Right cardiac atrium (tissue), 5 donors: ENCODE data around the gene USO1. TPM values are rescaled to one million over a fixed set of nuclear protein-coding genes. Genes with fewer than 3 reads are reported as not detected.
"Not testable (repeated sequence)": the region's sequence is repeated elsewhere in the genome, so short reads cannot be mapped to it uniquely, and the experiment has no call there.

ENCODE experiments used
- ATAC-seq, 2 donors: fragments of 200-7000 bp; cut with Tn5 transposase; one replicate each; pipeline versions ENCODE4 v1.8.0 to v1.9.1; 2020; ENCODE audit warnings: moderate library complexity in 2 of 2, mild to moderate bottlenecking in 1 of 2
- DNase-seq, 3 donors: peaks; one replicate each; pipeline ENCODE4 v3.0.0-alpha.2; 2020
- H3K27ac ChIP-seq: one replicate; pipeline ENCODE4 v1.5.1; 2013; ENCODE audit warnings: mild to moderate bottlenecking, low read length, control low read depth, moderate library complexity
- H3K27me3 ChIP-seq: one replicate; pipeline ENCODE4 v1.6.1; 2013; ENCODE audit not compliant: control insufficient read depth, insufficient read depth
- H3K4me1 ChIP-seq: one replicate; pipeline ENCODE4 v1.6.1; 2013; ENCODE audit warnings: low read length; ENCODE audit not compliant: control insufficient read depth, insufficient read depth
- H3K4me3 ChIP-seq: one replicate; pipeline ENCODE4 v1.5.1; 2013; ENCODE audit warnings: low read length, control low read depth
- H3K9me3 ChIP-seq: one replicate; pipeline ENCODE4 v1.6.1; 2013; ENCODE audit warnings: low read length; ENCODE audit not compliant: control insufficient read depth
- WGBS: extraction: QIAGEN DNeasy Blood & Tissue Kit; methylation state at CpG from one replicate; pipeline ENCODE4 v1.1.7; 2013; 5-methylcytosine and 5-hydroxymethylcytosine counted together
- intact Hi-C, 4 donors: fragments of 100-400 bp; cut with DNase I; formaldehyde crosslinking; loops; one replicate each; pipeline versions ENCODE4 v1.11.0 to v1.14.0; 2022 to 2023
- polyA plus RNA-seq: library from polyadenylated mRNA; stranded (reverse); fragments of 200-250 nt; gene quantifications from one replicate; pipeline ENCODE4 v1.2.3, GENCODE V29; 2013
- total RNA-seq, 4 donors: library from RNA; stranded (reverse); fragmentation: NEBNext Ultra II Directional; extraction: Animal tissue kit (Norgen Biotek cat#: 25700); gene quantifications; one replicate each; pipeline ENCODE4 v1.2.1, GENCODE V29; 2021
- donor health status: healthy with polysubstance abuse.
- donor health status: DM: no; HTN: yes; CAD: no.
- donor health status: DM: no; HTN: no; CAD: no.
- donor health status: DM: no; HTN: yes; CAD: no; lungs with severe emphysema.
- donor health status: DM: yes; HTN: yes; CAD: no.

The USO1 gene
- total and polyA plus RNA-seq, 5 donors, result 47.4 to 103 (median 98.1) TPM

DNA sequence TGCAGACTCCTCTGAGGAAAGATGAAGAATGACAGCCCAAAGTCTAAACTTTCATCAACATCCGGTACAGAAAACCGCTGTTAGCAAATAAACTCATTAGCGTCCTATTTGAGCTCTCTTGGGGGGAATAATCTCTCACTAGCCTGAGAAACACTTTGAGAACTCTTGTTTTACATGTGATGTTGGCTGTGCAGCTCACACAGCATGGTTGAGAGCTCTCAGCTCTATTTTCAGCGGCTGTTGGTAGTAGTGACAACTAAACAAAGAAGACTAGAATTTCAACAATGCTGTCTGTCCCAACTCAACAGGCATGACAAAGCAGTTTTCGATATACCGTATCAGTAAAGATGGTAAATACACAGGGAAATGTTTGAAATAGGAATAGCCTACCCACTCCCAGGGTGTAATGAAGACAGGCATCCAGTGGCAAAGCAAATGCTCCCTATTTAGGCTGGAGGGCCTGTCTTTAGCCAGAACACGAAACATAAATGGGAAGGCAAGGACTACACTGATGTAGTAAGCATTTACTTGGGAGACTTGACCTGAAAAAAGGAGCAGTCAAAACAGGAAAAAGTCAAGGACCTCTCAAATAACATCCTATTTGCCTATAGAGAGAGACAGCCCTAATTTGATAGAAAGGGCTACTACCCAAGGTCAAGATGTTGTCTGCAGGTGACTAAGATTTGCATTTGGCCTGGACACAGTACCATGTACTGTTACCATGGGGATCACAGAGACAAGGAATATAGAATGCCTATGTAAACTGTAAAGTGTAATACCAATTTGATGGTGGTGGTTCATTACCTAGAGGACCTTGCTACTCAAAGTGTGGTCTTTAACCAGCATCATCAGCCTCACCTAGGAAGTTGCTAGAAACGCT, 117.5 kb downstream of the USO1 start:
- 67% methylated on average over 8 of the region's 8 CpGs for WGBS
- peak overlapping the region; percentile 80 for H3K27ac ChIP-seq
- DNase-seq, result no peak

DNA sequence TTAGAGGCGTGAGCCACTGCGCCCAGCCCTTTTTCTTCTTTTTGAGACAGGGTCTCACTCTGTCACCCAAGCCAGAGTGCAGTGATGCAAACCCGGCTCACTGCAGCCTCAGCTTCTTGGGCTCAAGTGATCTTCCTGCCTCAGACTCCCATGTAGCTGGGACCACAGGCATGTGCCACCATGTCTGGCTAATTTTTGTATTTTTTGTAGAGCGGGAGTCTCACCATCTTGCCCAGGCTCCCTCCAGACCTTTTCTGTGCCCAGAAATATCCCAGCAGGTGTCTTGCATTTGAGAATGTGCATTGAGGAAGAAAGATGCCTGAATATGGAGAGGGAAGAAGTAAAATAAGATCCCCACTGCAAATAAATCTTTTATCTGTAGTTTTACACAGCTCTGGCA, 119.2 kb downstream of the USO1 start:
- DNase-seq, result no peak
- WGBS, result 97% methylated on average over 4 of the region's 4 CpGs
- Histone ChIP-seq H3K4me3 (no peak overlapping the region), H3K27me3 (no peaks in the 10 kb centered on the region), H3K27ac (no peak overlapping the region), H3K4me1 (peaks cover 4% of the 10 kb centered on the region), H3K9me3 (no peaks in the 10 kb centered on the region)
- intact Hi-C loops, result no loop called here
- ATAC-seq, result no peak

More for the DNA sequence above, 117.5 kb downstream of the USO1 start:
- intact Hi-C loops, result no loop called here
- peak; percentile 70 to 71 for ATAC-seq
- Histone ChIP-seq H3K4me3 (no peak overlapping the region), H3K9me3 (no peaks in the 10 kb centered on the region), H3K27me3 (no peaks in the 10 kb centered on the region), H3K4me1 (peaks cover 4% of the 10 kb centered on the region)

DNA sequence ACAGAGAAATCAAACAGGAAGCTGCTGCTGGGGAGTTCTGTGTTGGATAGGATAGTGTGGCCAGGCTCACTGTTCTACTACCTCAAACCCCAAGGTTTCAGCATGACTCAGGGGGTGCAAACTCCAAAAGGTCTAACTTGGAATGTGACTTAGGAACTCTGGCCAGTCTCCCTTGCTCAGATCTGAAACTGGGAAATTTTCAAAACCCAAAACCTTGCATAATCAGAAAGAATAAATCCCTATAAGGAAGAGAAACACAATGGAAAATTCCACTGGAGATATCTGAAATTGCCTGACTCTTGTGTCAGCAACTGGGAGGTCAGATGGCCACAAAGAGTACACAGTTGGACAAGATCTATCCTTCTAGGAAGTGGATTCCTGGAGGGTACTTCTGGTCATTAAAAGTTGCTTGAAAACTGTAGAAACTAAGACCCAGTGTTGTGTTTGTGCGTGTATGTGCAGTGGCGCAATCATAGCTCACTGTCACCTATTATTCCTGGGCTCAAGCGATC, 119.8 kb downstream of the USO1 start:
- DNase-seq, result no peak
- 94% methylated on average over 3 of the region's 3 CpGs for WGBS
- H3K27me3 ChIP-seq, result no peaks in the 10 kb centered on the region
- H3K27ac ChIP-seq, result no peak overlapping the region
- ATAC-seq, result peak; percentile 47 to 58
- peaks cover 4% of the 10 kb centered on the region for H3K4me1 ChIP-seq
- H3K9me3 ChIP-seq, result no peaks in the 10 kb centered on the region
- intact Hi-C loops, result no loop called here
- no peak overlapping the region for H3K4me3 ChIP-seq

DNA sequence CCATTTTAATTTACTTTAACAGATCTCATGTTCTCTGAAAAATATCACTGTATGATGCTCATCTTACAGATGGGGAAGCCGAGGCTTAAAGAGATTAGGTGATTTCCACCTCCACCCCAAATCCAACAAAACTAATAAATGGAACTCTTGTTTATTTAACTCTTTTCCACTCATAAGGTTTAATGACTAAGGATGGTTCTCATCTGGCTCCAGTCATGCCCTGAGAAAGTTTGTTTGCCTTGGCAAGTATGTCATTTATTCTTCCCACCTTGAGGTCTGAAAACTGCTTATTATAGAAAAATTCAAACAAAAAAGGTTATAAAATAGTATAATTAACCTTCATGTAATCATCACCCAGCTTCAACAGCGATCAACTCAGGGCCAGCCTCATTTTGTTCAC, 121.6 kb downstream of the USO1 start:
- peaks cover 4% of the 10 kb centered on the region for H3K4me1 ChIP-seq
- H3K4me3 ChIP-seq, result no peak overlapping the region
- no peak for DNase-seq
- no peaks in the 10 kb centered on the region for H3K9me3 ChIP-seq
- no peak overlapping the region for H3K27ac ChIP-seq
- intact Hi-C loops, result no loop called here
- H3K27me3 ChIP-seq, result no peaks in the 10 kb centered on the region
- ATAC-seq, result no peak
- 91% methylated on average over 2 of the region's 2 CpGs for WGBS

DNA sequence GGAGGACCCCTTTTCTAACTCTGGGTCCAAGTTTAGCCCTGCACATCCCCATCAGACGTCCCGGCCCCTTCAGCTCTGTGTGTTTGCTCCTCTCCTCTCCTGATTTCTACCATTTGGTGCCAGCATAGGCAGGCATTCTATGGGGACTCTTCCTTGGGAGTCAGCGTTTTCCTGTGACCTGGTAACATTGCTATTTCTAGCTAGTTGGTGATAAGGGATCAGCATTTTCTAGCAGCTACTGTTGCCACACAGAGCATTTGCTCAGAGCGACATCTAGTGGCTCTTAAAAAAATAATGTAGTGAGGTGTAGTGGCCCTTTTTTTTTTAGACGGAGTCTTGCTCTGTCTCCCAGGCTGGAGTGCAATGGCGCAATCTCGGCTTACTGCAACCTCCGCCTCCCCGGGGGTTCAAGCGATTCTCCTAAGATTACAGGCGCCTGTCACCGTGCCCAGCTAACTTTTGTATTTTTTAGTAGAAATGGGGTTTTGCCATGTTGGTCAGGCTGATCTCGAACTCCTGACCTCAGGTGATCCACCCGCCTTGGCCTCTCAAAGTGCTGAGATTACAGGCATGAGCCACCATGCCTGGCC, 123.9 kb downstream of the USO1 start:
- H3K27me3 ChIP-seq, H3K4me3 ChIP-seq, intact Hi-C loops, H3K27ac ChIP-seq, H3K9me3 ChIP-seq, H3K4me1 ChIP-seq: not testable (repeated sequence)
- WGBS, result 19% methylated on average over 14 of the region's 14 CpGs
- ATAC-seq (peak; percentile 92 to 93), DNase-seq (peak; percentile 35 to 61 (median 53))

DNA sequence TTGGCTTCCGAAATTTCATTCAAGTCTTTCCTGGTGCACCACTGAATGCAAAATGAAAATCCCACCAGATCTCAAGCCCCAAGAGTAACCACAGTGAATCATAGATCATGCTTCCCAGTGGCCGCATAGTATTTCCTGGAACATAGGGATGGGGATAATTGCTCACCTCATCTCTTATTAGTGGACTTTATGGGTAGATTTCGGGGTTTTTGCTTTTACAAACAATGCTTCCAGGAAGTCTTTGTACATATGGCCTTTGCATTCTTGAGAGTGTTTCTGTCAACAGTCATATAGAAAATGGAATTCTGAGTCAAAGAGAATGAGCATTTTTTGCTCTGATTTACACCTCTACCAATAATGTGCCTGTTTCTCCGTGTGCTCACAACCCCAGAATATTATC, 124.5 kb downstream of the USO1 start:
- no peak overlapping the region for H3K4me3 ChIP-seq
- DNase-seq (no peak), ATAC-seq (no peak)
- no peaks in the 10 kb centered on the region for H3K27me3 ChIP-seq
- H3K27ac ChIP-seq, result no peak overlapping the region
- H3K9me3 ChIP-seq, result no peaks in the 10 kb centered on the region
- peaks cover 2% of the 10 kb centered on the region for H3K4me1 ChIP-seq
- WGBS, result 74% methylated on average over 4 of the region's 4 CpGs
- intact Hi-C loops, result no loop called here

DNA sequence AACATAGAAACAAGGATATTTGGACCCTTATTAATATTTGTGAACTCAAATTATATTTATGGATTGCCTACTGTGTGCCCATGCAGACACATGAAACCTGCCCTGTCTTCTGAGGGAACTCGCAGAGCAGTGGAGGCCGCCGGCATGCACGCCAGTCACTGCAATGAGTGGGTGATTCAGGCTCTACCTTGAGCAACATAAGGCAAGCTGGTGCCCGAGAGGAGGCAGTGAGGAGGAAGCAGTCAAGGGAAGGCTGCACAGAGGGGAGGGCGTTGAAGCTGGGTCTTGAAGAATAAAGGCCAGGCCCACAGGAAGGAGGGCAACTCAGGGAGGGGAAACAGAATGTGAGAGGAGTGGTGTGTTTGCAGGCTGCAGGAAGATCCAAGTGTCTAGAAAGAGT, 125.1 kb downstream of the USO1 start:
- ATAC-seq, result peak in 1 of 2 donors; percentile 27
- DNase-seq, result no peak
- WGBS, result 63% methylated on average over 6 of the region's 6 CpGs
- H3K27ac ChIP-seq, result no peak overlapping the region
- H3K4me3 ChIP-seq, result no peak overlapping the region
- intact Hi-C loops, result no loop called here
- no peaks in the 10 kb centered on the region for H3K27me3 ChIP-seq
- peaks cover 1% of the 10 kb centered on the region for H3K4me1 ChIP-seq
- no peaks in the 10 kb centered on the region for H3K9me3 ChIP-seq

DNA sequence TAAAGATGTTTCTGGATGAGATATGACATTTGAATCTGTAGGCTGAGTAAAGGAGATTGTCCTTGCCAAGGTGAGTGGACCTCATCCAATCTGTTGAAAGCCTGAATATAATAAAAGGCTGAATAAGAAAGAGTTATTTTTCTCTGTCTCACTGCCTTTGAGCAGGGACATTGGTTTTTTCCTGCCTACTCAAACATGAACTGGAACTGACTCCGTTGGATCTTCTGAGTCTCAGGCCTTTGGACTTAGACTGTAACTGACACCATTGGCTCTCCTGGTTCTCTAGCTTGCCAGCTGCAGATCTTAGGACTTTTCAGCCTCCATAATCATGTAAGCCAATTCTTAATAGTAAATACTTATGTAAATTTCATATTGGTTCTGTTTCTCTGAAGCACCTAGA, 134.3 kb downstream of the USO1 start:
- Histone ChIP-seq H3K27me3 (no peaks in the 10 kb centered on the region), H3K4me3 (no peak overlapping the region), H3K4me1 (no peaks in the 10 kb centered on the region), H3K9me3 (no peaks in the 10 kb centered on the region), H3K27ac (no peak overlapping the region)
- DNase-seq (no peak), ATAC-seq (no peak)
- 94% methylated on average over 1 of the region's 1 CpG for WGBS
- intact Hi-C loops, result no loop called here

DNA sequence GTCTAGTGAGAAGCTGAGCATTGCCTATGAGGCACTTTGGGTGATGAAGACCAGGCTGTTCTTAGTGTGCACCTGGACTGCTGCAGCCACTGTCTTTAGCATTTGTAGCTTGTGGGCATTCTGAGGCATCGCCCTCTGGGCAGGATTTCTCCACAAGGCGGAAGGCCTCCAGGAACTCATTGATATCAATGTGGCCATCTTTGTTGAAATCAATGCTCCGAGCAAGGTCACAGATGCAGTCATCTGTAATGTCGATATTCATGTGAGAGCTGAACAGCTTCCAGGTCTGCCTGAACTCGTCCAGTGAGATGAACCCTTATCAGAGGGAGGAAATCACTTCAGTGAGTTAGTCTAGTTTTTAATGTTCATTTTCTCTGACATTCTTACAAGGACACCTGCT, 136.2 kb downstream of the USO1 start:
- no peaks in the 10 kb centered on the region for H3K9me3 ChIP-seq
- WGBS, result 70% methylated on average over 5 of the region's 5 CpGs
- DNase-seq (no peak), ATAC-seq (no peak)
- H3K4me1 ChIP-seq, result no peaks in the 10 kb centered on the region
- intact Hi-C loops, result no loop called here
- H3K27ac ChIP-seq, result no peak overlapping the region
- H3K4me3 ChIP-seq, result no peak overlapping the region
- no peaks in the 10 kb centered on the region for H3K27me3 ChIP-seq
